ES-I3 (cell line): ENCODE results near the gene LYSMD2.

Experiments used
- H3K36me3 ChIP-seq: 2 replicates; pipeline ENCODE4 v1.6.1; 2013; ENCODE audit warnings: mild to moderate bottlenecking, low read length, control low read depth, moderate library complexity; ENCODE audit not compliant: insufficient read depth
- H3K4me1 ChIP-seq: 2 replicates; pipeline ENCODE4 v1.6.1; 2013; ENCODE audit warnings: mild to moderate bottlenecking, control low read depth, low read length; ENCODE audit not compliant: insufficient read depth
- H3K9ac ChIP-seq: 2 replicates; pipeline ENCODE4 v1.6.1; 2013; ENCODE audit warnings: low read depth, mild to moderate bottlenecking, low read length, moderate library complexity
- H3K9me3 ChIP-seq: 2 replicates; pipeline ENCODE4 v1.6.1; 2013; ENCODE audit warnings: mild to moderate bottlenecking, low read length, moderate library complexity; ENCODE audit not compliant: control insufficient read depth, insufficient read depth

LYSMD2 gene

GRCh38 chr15:51760805-51761204, 23.4 kb upstream of the LYSMD2 start:
- no peaks in the 10 kb centered on the region for H3K4me1 ChIP-seq
- H3K9me3 ChIP-seq, result no peaks in the 10 kb centered on the region
- H3K9ac ChIP-seq, result no peak overlapping the region
- H3K36me3 ChIP-seq, result no peaks in the 10 kb centered on the region

- no peaks in the 10 kb centered on the region for H3K9me3 ChIP-seq
- no peak overlapping the region for H3K9ac ChIP-seq
Measured at GRCh38 chr15:51759557-51760070, 22.2 kb upstream of the LYSMD2 start.

GRCh38 chr15:51758645-51759044, 21.2 kb upstream of the LYSMD2 start:
- Histone ChIP-seq H3K4me1 (no peaks in the 10 kb centered on the region), H3K9ac (no peak overlapping the region), H3K36me3 (no peaks in the 10 kb centered on the region), H3K9me3 (no peaks in the 10 kb centered on the region)

More at GRCh38 chr15:51759557-51760070, 22.2 kb upstream of the LYSMD2 start:
- H3K4me1 ChIP-seq, result no peaks in the 10 kb centered on the region
- H3K36me3 ChIP-seq, result no peaks in the 10 kb centered on the region

- Histone ChIP-seq H3K36me3 (no peaks in the 10 kb centered on the region), H3K9ac (no peak overlapping the region), H3K9me3 (no peaks in the 10 kb centered on the region), H3K4me1 (no peaks in the 10 kb centered on the region)
Measured at GRCh38 chr15:51757450-51757849, 20.0 kb upstream of the LYSMD2 start.

- no peaks in the 10 kb centered on the region for H3K4me1 ChIP-seq
- H3K9me3 ChIP-seq, result no peaks in the 10 kb centered on the region
- H3K9ac ChIP-seq, result no peak overlapping the region
- H3K36me3 ChIP-seq, result no peaks in the 10 kb centered on the region
Measured at GRCh38 chr15:51756482-51756881, 19.0 kb upstream of the LYSMD2 start.

GRCh38 chr15:51755790-51756189, 18.3 kb upstream of the LYSMD2 start:
- H3K4me1 ChIP-seq, result no peaks in the 10 kb centered on the region
- no peaks in the 10 kb centered on the region for H3K36me3 ChIP-seq

GRCh38 chr15:51754267-51754666, 16.8 kb upstream of the LYSMD2 start:
- no peaks in the 10 kb centered on the region for H3K36me3 ChIP-seq
- no peak overlapping the region for H3K9ac ChIP-seq
- no peaks in the 10 kb centered on the region for H3K9me3 ChIP-seq
- no peaks in the 10 kb centered on the region for H3K4me1 ChIP-seq

More at GRCh38 chr15:51755790-51756189, 18.3 kb upstream of the LYSMD2 start:
- Histone ChIP-seq H3K9me3 (no peaks in the 10 kb centered on the region), H3K9ac (no peak overlapping the region)

GRCh38 chr15:51752888-51753287, 15.4 kb upstream of the LYSMD2 start:
- Histone ChIP-seq H3K36me3 (no peaks in the 10 kb centered on the region), H3K4me1 (no peaks in the 10 kb centered on the region), H3K9me3 (no peaks in the 10 kb centered on the region), H3K9ac (no peak overlapping the region)

GRCh38 chr15:51751697-51752683, 14.5 kb upstream of the LYSMD2 start:
- H3K9me3 ChIP-seq, result no peaks in the 10 kb centered on the region
- H3K4me1 ChIP-seq, result no peaks in the 10 kb centered on the region
- no peaks in the 10 kb centered on the region for H3K36me3 ChIP-seq
- peak overlapping the region; percentile 94 for H3K9ac ChIP-seq

GRCh38 chr15:51750792-51751696, 13.6 kb upstream of the LYSMD2 start, which contains the start of gene TMOD2:
Gene TMOD2, plus strand, starts transcription at chr15:51751597. Its CDS starts 14,845 bp downstream, at chr15:51766442.
- Histone ChIP-seq H3K36me3 (no peaks in the 10 kb centered on the region), H3K4me1 (no peaks in the 10 kb centered on the region), H3K9ac (peak within 1 kb of the TSS; percentile 94), H3K9me3 (no peaks in the 10 kb centered on the region)

GRCh38 chr15:51750186-51750585, 12.7 kb upstream of the LYSMD2 start:
- Histone ChIP-seq H3K9me3 (no peaks in the 10 kb centered on the region), H3K9ac (no peak overlapping the region), H3K4me1 (no peaks in the 10 kb centered on the region), H3K36me3 (no peaks in the 10 kb centered on the region)

GRCh38 chr15:51749307-51749706, 11.9 kb upstream of the LYSMD2 start:
- no peaks in the 10 kb centered on the region for H3K9me3 ChIP-seq
- H3K4me1 ChIP-seq, result no peaks in the 10 kb centered on the region
- H3K36me3 ChIP-seq, result no peaks in the 10 kb centered on the region
- H3K9ac ChIP-seq, result no peak overlapping the region

- H3K4me1 ChIP-seq, result no peaks in the 10 kb centered on the region
- no peaks in the 10 kb centered on the region for H3K36me3 ChIP-seq
- H3K9ac ChIP-seq, result no peak overlapping the region
- H3K9me3 ChIP-seq, result no peaks in the 10 kb centered on the region
Measured at GRCh38 chr15:51739061-51739712, 1.7 kb upstream of the LYSMD2 start.

GRCh38 chr15:51738553-51738952, 1.1 kb upstream of the LYSMD2 start:
- Histone ChIP-seq H3K36me3 (no peaks in the 10 kb centered on the region), H3K9me3 (no peaks in the 10 kb centered on the region), H3K4me1 (no peaks in the 10 kb centered on the region), H3K9ac (no peak overlapping the region)
